H1 (cell line): Measurements from ENCODE around the gene HIP1. TPM values are rescaled to one million over a fixed set of nuclear protein-coding genes. Genes with fewer than 3 reads are reported as not detected.
"Not testable (repeated sequence)": the region's sequence is repeated elsewhere in the genome, so short reads cannot be mapped to it uniquely, and the experiment has no call there.

ENCODE experiments used
- CTCF ChIA-PET: fragments of 300-600 bp; sonication (Branson Sonifier 250); formaldehyde crosslinking; loops from one replicate; lab custom pipeline; 2021; ENCODE audit not compliant: partially characterized antibody; lab: Charles Lee
- POLR2A ChIA-PET: fragments of 300-600 bp; sonication (Branson Sonifier 250); formaldehyde crosslinking; loops from one replicate; lab custom pipeline; 2021; ENCODE audit warnings: inconsistent platforms; ENCODE audit not compliant: partially characterized antibody; lab: Charles Lee
- DNase-seq, 2 experiments: peaks; one replicate each; pipeline versions ENCODE4 v3.0.0 to v3.0.0-alpha.2; 2010 to 2022; ENCODE audit warnings: low spot score in 2 of 2, low read depth in 1 of 2, mixed read lengths in 1 of 2
- FAIRE-seq: peaks from 2 replicates; lab custom pipeline; 2011; peaks lifted over from hg19 to GRCh38; lab: Jason Lieb, UNC
- H2AFZ ChIP-seq: 2 replicates; pipeline ENCODE4 v1.8.1; 2012; ENCODE audit warnings: low read length, inconsistent platforms
- H2AK5ac ChIP-seq: 2 replicates; pipeline ENCODE4 v1.6.1; 2013; ENCODE audit warnings: low read depth, low read length
- H2BK120ac ChIP-seq: replicated peaks from 2 replicates; pipeline ENCODE3; 2013; ENCODE audit warnings: low read depth, low read length, inconsistent platforms
- H2BK12ac ChIP-seq: 2 replicates; pipeline ENCODE4 v1.6.1; 2013; ENCODE audit warnings: low read depth, low read length
- H2BK15ac ChIP-seq: 2 replicates; pipeline ENCODE4 v1.6.1; 2013; ENCODE audit warnings: low read length
- H2BK20ac ChIP-seq: 2 replicates; pipeline ENCODE4 v1.6.1; 2013; ENCODE audit warnings: low read length
- H2BK5ac ChIP-seq: 2 replicates; pipeline ENCODE4 v1.6.1; 2013; ENCODE audit warnings: low read depth, low read length
- H3K14ac ChIP-seq: 2 replicates; pipeline ENCODE4 v1.6.1; 2013; ENCODE audit warnings: inconsistent platforms; ENCODE audit not compliant: insufficient read length
- H3K18ac ChIP-seq: 2 replicates; pipeline ENCODE4 v1.6.1; 2013; ENCODE audit warnings: low read length; ENCODE audit errors: extremely low read depth
- H3K23ac ChIP-seq: 2 replicates; pipeline ENCODE4 v1.6.1; 2013; ENCODE audit warnings: inconsistent platforms; ENCODE audit not compliant: insufficient read length
- H3K23me2 ChIP-seq: 2 replicates; pipeline ENCODE4 v1.6.1; 2013; ENCODE audit warnings: low read depth, low read length
- H3K27ac ChIP-seq: 2 replicates; pipeline ENCODE4 v1.6.1; 2011; ENCODE audit warnings: low read depth, low read length, inconsistent platforms
- H3K27me3 ChIP-seq, 4 experiments: replicated peaks in 1 of 4; 1 replicate in 1 of 4; 2 replicates in 3 of 4; pipeline versions ENCODE4 v1.6.1 to v1.8.1; 2011 to 2013; ENCODE audit warnings: low read length in 3 of 4, mild to moderate bottlenecking in 3 of 4, inconsistent platforms in 2 of 4, mixed read lengths in 2 of 4, moderate library complexity in 1 of 4; ENCODE audit not compliant: control insufficient read depth in 3 of 4, insufficient read depth in 3 of 4; ENCODE audit errors: extremely low read depth in 1 of 4
- H3K36me3 ChIP-seq, 4 experiments: 2 replicates each; pipeline versions ENCODE4 v1.6.1 to v1.8.1; 2011 to 2013; ENCODE audit warnings: mild to moderate bottlenecking in 4 of 4, low read length in 3 of 4, moderate library complexity in 2 of 4, control low read depth in 1 of 4, inconsistent platforms in 1 of 4; ENCODE audit not compliant: insufficient read depth in 4 of 4, control insufficient read depth in 2 of 4
- H3K4ac ChIP-seq: replicated peaks from 2 replicates; pipeline ENCODE3; 2013; ENCODE audit warnings: low read length, low read depth, mixed read lengths, inconsistent platforms; ENCODE audit not compliant: insufficient read length
- H3K4me1 ChIP-seq, 4 experiments: replicated peaks in 1 of 4; 1 replicate in 1 of 4; 2 replicates in 3 of 4; pipeline versions ENCODE4 v1.6.1 to v1.8.1; 2011 to 2013; ENCODE audit warnings: low read length in 3 of 4, inconsistent platforms in 2 of 4, mixed read lengths in 1 of 4; ENCODE audit not compliant: insufficient read depth in 4 of 4, control insufficient read depth in 3 of 4
- H3K4me2 ChIP-seq, 2 experiments: 2 replicates each; pipeline versions ENCODE4 v1.6.1 to v1.8.1; 2011 to 2013; ENCODE audit warnings: low read depth in 2 of 2, low read length in 2 of 2, control low read depth in 1 of 2, inconsistent platforms in 1 of 2, mild to moderate bottlenecking in 1 of 2; ENCODE audit not compliant: insufficient read depth in 1 of 2
- H3K4me3 ChIP-seq, 4 experiments: fragments of 200-600, 300-600 bp in 1 of 4; sonication (generic), shearing (Covaris generic), sonication (Bioruptor Twin) in 1 of 4; 2 replicates each; pipeline versions ENCODE4 v1.5.1 to v1.8.1; 2011 to 2016; ENCODE audit warnings: low read length in 4 of 4, low read depth in 3 of 4, control low read depth in 2 of 4, inconsistent platforms in 2 of 4, mild to moderate bottlenecking in 2 of 4, mixed read lengths in 1 of 4, moderate library complexity in 1 of 4; ENCODE audit not compliant: insufficient read depth in 2 of 4; ENCODE audit errors: extremely low read depth in 1 of 4
- H3K56ac ChIP-seq: replicated peaks from 2 replicates; pipeline ENCODE3; 2013; ENCODE audit warnings: low read depth, mild to moderate bottlenecking, mixed read lengths, low read length, inconsistent platforms; ENCODE audit not compliant: insufficient read length
- H3K79me1 ChIP-seq: 2 replicates; pipeline ENCODE4 v1.6.1; 2013; ENCODE audit warnings: low read depth, low read length, control low read depth
- H3K79me2 ChIP-seq, 2 experiments: 2 replicates each; pipeline versions ENCODE4 v1.6.1 to v1.8.1; 2012 to 2013; ENCODE audit warnings: low read length in 2 of 2, mild to moderate bottlenecking in 2 of 2, inconsistent platforms in 1 of 2; ENCODE audit not compliant: insufficient read depth in 2 of 2, control insufficient read depth in 1 of 2
- H3K9ac ChIP-seq, 4 experiments: replicated peaks in 1 of 4; 1 replicate in 1 of 4; 2 replicates in 3 of 4; pipeline versions ENCODE4 v1.6.1 to v1.8.1; 2011 to 2013; ENCODE audit warnings: low read depth in 3 of 4, low read length in 3 of 4, control low read depth in 2 of 4, mild to moderate bottlenecking in 2 of 4, moderate library complexity in 2 of 4, inconsistent platforms in 1 of 4; ENCODE audit errors: extremely low read depth in 1 of 4
- H3K9me3 ChIP-seq, 2 experiments: 2 replicates each; pipeline versions ENCODE4 v1.6.1 to v1.8.1; 2012 to 2013; ENCODE audit warnings: mild to moderate bottlenecking in 2 of 2, moderate library complexity in 2 of 2, control low read depth in 1 of 2, inconsistent platforms in 1 of 2, low read depth in 1 of 2, low read length in 1 of 2, mixed read lengths in 1 of 2; ENCODE audit not compliant: insufficient read depth in 2 of 2
- H4K20me1 ChIP-seq, 2 experiments: replicated peaks in 1 of 2; 2 replicates each; pipeline versions ENCODE3 to v1.8.1; 2011 to 2013; ENCODE audit warnings: inconsistent platforms in 2 of 2, low read length in 2 of 2, mild to moderate bottlenecking in 1 of 2; ENCODE audit not compliant: insufficient read depth in 2 of 2, control insufficient read depth in 1 of 2
- H4K5ac ChIP-seq: 2 replicates; pipeline ENCODE4 v1.6.1; 2013; ENCODE audit warnings: low read length, low read depth, mixed read lengths, inconsistent platforms; ENCODE audit not compliant: insufficient read length
- H4K8ac ChIP-seq: 2 replicates; pipeline ENCODE4 v1.8.0; 2013; ENCODE audit warnings: mild to moderate bottlenecking, moderate library complexity, low read length, inconsistent platforms; ENCODE audit not compliant: insufficient read depth; ENCODE audit errors: extremely low read depth
- H4K91ac ChIP-seq: replicated peaks from 2 replicates; pipeline ENCODE3; 2013; ENCODE audit warnings: low read length, mixed read lengths, inconsistent platforms; ENCODE audit not compliant: insufficient read length
- GABPA ChIP-seq: IDR thresholded peaks from 2 replicates; pipeline ENCODE4 v1.6.1; 2011; ENCODE audit warnings: mild to moderate bottlenecking, low read length, moderate library complexity, borderline replicate concordance; ENCODE audit not compliant: insufficient read depth
- KDM1A ChIP-seq: fragments of 200-600, 300-600 bp; sonication (generic); IDR thresholded peaks from 2 replicates; pipeline ENCODE4 v1.7.1; 2016; ENCODE audit warnings: mild to moderate bottlenecking, low read length, borderline replicate concordance
- KDM4A ChIP-seq: IDR thresholded peaks from one replicate; pipeline ENCODE4 v1.7.1; 2012; ENCODE audit warnings: low read depth, mild to moderate bottlenecking, moderate library complexity, low read length, inconsistent platforms; ENCODE audit not compliant: severe bottlenecking
- NRF1 ChIP-seq: IDR thresholded peaks from 2 replicates; pipeline ENCODE4 v1.6.1; 2011; ENCODE audit warnings: mild to moderate bottlenecking, low read depth, low read length, improper control_type of control experiment
- PHF8 ChIP-seq: fragments of 200-600 bp; sonication (generic); conservative IDR thresholded peaks from 2 replicates; pipeline ENCODE4 v1.7.1; 2012; ENCODE audit warnings: low read depth, mild to moderate bottlenecking, inconsistent platforms, low read length, moderate library complexity
- POLR2A ChIP-seq, 2 experiments: IDR thresholded peaks; 1 replicate in 1 of 2; 2 replicates in 1 of 2; pipeline ENCODE4 v1.6.1; 2011; ENCODE audit warnings: low read depth in 2 of 2, low read length in 2 of 2, mild to moderate bottlenecking in 2 of 2; ENCODE audit errors: control extremely low read depth in 1 of 2
- POLR2AphosphoS5 ChIP-seq: IDR thresholded peaks from 2 replicates; pipeline ENCODE4 v1.6.1; 2011; ENCODE audit warnings: low read depth, low read length
- SIX5 ChIP-seq: IDR thresholded peaks from 2 replicates; pipeline ENCODE4 v1.6.1; 2011; ENCODE audit warnings: mild to moderate bottlenecking, low read depth, low read length
- SP1 ChIP-seq: IDR thresholded peaks from 2 replicates; pipeline ENCODE4 v1.6.1; 2011; ENCODE audit warnings: low read depth, low read length
- TAF1 ChIP-seq: IDR thresholded peaks from 2 replicates; pipeline ENCODE4 v1.6.1; 2011; ENCODE audit warnings: mild to moderate bottlenecking, low read depth, low read length
- TBP ChIP-seq: IDR thresholded peaks from 2 replicates; pipeline ENCODE4 v1.6.1; 2011; ENCODE audit warnings: low read depth, low read length, improper control_type of control experiment
- TCF12 ChIP-seq: IDR thresholded peaks from 2 replicates; pipeline ENCODE4 v1.6.1; 2011; ENCODE audit warnings: low read depth, mild to moderate bottlenecking, low read length
- WGBS, 2 experiments: shearing (Covaris generic) in 1 of 2; methylation state at CpG; one replicate each; pipeline versions ENCODE4 v1.1.6 to v1.1.7; 2013 to 2015; ENCODE audit warnings: low lambda C conversion rate in 2 of 2, mixed read lengths in 2 of 2, inconsistent platforms in 1 of 2, low coverage in 1 of 2, missing lambda C conversion rate in 1 of 2; ENCODE audit not compliant: insufficient replicate concordance in 2 of 2, insufficient coverage in 1 of 2, insufficient read length in 1 of 2; ENCODE audit errors: extremely low coverage in 1 of 2, missing lambda C conversion rate in 1 of 2; 5-methylcytosine and 5-hydroxymethylcytosine counted together
- polyA plus RNA-seq, 7 experiments: library from polyadenylated mRNA; depleted of rRNA in 3 of 7; stranded (reverse) in 5 of 7; unstranded in 2 of 7; fragments of >200 nt in 5 of 7; fragments of 200-250 nt in 2 of 7; gene quantifications; 1 replicate in 5 of 7; 2 replicates in 1 of 7; 4 replicates in 1 of 7; pipeline versions ENCODE4 v1.2.1 to v1.2.3, GENCODE V29; 2011 to 2013; ENCODE audit warnings: missing spikeins in 2 of 7, mixed read lengths in 2 of 7
- total RNA-seq: library from RNA; stranded (reverse); fragmentation: NEBNext Ultra II Directional; extraction: Animal tissue kit (Norgen Biotek cat#: 25700); gene quantifications from 2 replicates; pipeline ENCODE4 v1.2.1, GENCODE V29; 2021
- TF ChIP-seq, protein P1 (sequence below): IDR thresholded peaks from 2 replicates; pipeline ENCODE4 v1.6.1; 2012; ENCODE audit warnings: inconsistent platforms

Gene HIP1
- total and polyA plus RNA-seq, 2 of the 8 experiments (the other 6 are each of a cell fraction or from before 2014, with no cell fraction given), result 51.8 to 108 TPM

DNA sequence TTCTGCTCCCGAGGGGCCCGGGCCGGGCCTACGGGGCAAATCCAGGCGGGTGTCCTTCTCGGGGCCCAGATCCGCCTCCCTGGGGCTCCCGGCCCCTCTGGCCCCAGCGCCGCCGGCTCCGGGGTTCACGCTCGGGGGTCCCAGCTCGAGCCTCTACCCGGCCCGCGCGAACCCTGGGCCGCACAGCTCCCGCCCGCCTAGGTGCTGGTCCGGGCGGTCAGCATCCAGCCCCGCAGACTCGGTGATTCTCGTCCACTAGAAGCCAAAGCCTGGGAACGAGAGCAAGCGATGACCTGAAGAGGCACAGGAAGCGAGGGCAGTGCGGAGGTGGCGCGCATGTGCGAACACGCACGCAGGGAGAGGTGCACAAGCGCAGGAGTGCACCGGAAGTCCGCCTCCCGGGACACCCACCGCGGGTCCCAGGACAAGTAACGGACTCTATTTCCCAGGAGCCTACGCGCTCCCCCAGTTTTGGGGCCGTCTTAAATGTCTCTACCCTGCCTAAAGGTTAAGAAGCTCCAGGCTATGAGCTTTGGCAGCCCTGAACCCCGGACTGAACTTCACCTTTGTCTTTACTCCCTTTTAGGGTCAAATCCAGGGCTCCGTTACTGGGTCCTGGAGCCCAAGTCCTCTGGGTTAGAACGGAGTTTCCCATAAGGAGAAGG lies 252.6 kb downstream of the HIP1 start, which contains the start of gene POM121C:
POM121C (minus strand) TSS at position 321 of the 665 bp plus-strand sequence. CDS start 44,803 bp downstream, outside the sequence.
- H3K14ac ChIP-seq, H3K23me2 ChIP-seq, H3K36me3 ChIP-seq, H4K8ac ChIP-seq, H3K9me3 ChIP-seq, H3K27ac ChIP-seq, H3K4me1 ChIP-seq, FAIRE-seq, H3K27me3 ChIP-seq, H4K20me1 ChIP-seq, H2BK120ac ChIP-seq, H2AFZ ChIP-seq, H3K4ac ChIP-seq, H3K79me2 ChIP-seq, H2BK12ac ChIP-seq, H2BK15ac ChIP-seq, H2BK20ac ChIP-seq, H3K23ac ChIP-seq, CTCF ChIA-PET, H4K91ac ChIP-seq, H3K56ac ChIP-seq, H3K79me1 ChIP-seq, H2AK5ac ChIP-seq: not testable (repeated sequence)
- DNase-seq, result peak; percentile 91 to 92
- H3K4me3 ChIP-seq, result peak within 1 kb of the TSS; percentile 64 to 90 (median 77)
- TF ChIP-seq, protein P1, sequence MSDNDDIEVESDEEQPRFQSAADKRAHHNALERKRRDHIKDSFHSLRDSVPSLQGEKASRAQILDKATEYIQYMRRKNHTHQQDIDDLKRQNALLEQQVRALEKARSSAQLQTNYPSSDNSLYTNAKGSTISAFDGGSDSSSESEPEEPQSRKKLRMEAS, result peak; percentile 74
- 0 out of 2 replicates have a peak, but pooled peaks have one; percentile 16 for TF ChIP-seq TCF12
- TF ChIP-seq SP1, result peak; percentile 44; the same call in 1 of the 2 replicates
- TF ChIP-seq POLR2AphosphoS5, result peak; percentile 90
- peak; percentile 66 for TF ChIP-seq PHF8
- TF ChIP-seq TBP, result peak; percentile 50
- TF ChIP-seq NRF1, result peak; percentile 62
- peak; percentile 39 to 51; a peak in 2 of 3 replicates for TF ChIP-seq POLR2A (IDR thresholded peaks at IDR 0.05; ENCODE audit: control extremely low read depth in 1 of 2, low read depth in 2 of 2, low read length in 2 of 2)
- peak; percentile 57; the same call in 1 of the 2 replicates for TF ChIP-seq KDM1A
- TF ChIP-seq KDM4A, result peak; percentile 48
- peak; percentile 85; the same call in 1 of the 2 replicates for TF ChIP-seq GABPA
- peak; percentile 54; the same call in 1 of the 2 replicates for TF ChIP-seq TAF1
- 0 out of 2 replicates have a peak, but pooled peaks have one; percentile 28 for TF ChIP-seq SIX5
- peak within 1 kb of the TSS; percentile 60; the same call in 1 of the 2 replicates for H3K18ac ChIP-seq
- peak within 1 kb of the TSS; percentile 76 for H4K5ac ChIP-seq
- H3K9ac ChIP-seq, result peak within 1 kb of the TSS; percentile 51 to 80 (median 72); a peak in 6 of 7 replicates
- H3K4me2 ChIP-seq, result peak within 1 kb of the TSS; percentile 71 to 75
- POLR2A ChIA-PET, result interaction anchor here (0.7 to 1.3 kb wide), 3 partner anchors 45 to 158 kb away, joined by 3 to 6 read pairs (median 4); no protein-coding TSS in a partner anchor
- WGBS, 2 experiments, result 3% methylated on average over 39 of the region's 49 CpGs; no CpG with 5 or more reads in 1 of the 2 experiments
- H2BK5ac ChIP-seq, result 0 out of 2 replicates have a peak within 1 kb of the TSS, but pooled peaks have one; percentile 78
